Neural progenitor cell (in vitro differentiated cells): ENCODE data around the gene ZFYVE21.

Source experiments
- CTCF ChIP-seq: fragments of 200-600 bp; sonication (generic); IDR thresholded peaks from 2 replicates; pipeline ENCODE4 v1.5.1; 2017; ENCODE audit warnings: antibody characterized with exemption, mild to moderate bottlenecking
- EZH2 ChIP-seq: fragments of 200-600 bp; sonication (generic); IDR thresholded peaks from 2 replicates; pipeline ENCODE4 v1.6.1; 2017; ENCODE audit warnings: antibody characterized with exemption, mild to moderate bottlenecking, moderate library complexity
- EZH2phosphoT487 ChIP-seq: fragments of 200-600 bp; sonication (generic); IDR thresholded peaks from 2 replicates; pipeline ENCODE4 v1.6.1; 2017; ENCODE audit warnings: antibody characterized with exemption

- TF ChIP-seq EZH2: no peak
- no peak for TF ChIP-seq CTCF
- no peak for TF ChIP-seq EZH2phosphoT487
Observed at GRCh38 chr14:103686831-103687485, 28.7 kb upstream of the ZFYVE21 start.
